Measurements from ENCODE around the gene IL1F10. TPM values are rescaled to one million over a fixed set of nuclear protein-coding genes. Genes with fewer than 3 reads are reported as not detected.

IL1F10 gene
- total RNA-seq, 4 donors from 2014 or later = 0.80 to 23.2 (median 18.3) TPM

- Histone ChIP-seq H3K27ac (peak overlapping the region; percentile 30), H3K27me3 (no peaks in the 10 kb centered on the region), H3K4me1 (peaks cover 53% of the 10 kb centered on the region), H3K9me3 (no peaks in the 10 kb centered on the region), H3K4me3 (no peak overlapping the region), H3K36me3 (no peaks in the 10 kb centered on the region)
- TF ChIP-seq CTCF (IDR thresholded peaks at IDR 0.05) = no peak
- TF ChIP-seq POLR2A (IDR thresholded peaks at IDR 0.05) = no peak
- TF ChIP-seq POLR2AphosphoS5 (IDR thresholded peaks at IDR 0.05) = no peak
- no peak for TF ChIP-seq EP300 (IDR thresholded peaks at IDR 0.05)
- WGBS = 48% methylated on average over 3 of the region's 3 CpGs
- DNase-seq (ENCODE audit: low spot score in 2 of 2) = no peak
Measured at GRCh38 chr2:113113807-113114206, 46.0 kb downstream of the IL1F10 start.

GRCh38 chr2:113114224-113114945, 46.6 kb downstream of the IL1F10 start:
- TF ChIP-seq POLR2AphosphoS5 (IDR thresholded peaks at IDR 0.05) (no peak), CTCF (IDR thresholded peaks at IDR 0.05) (no peak), EP300 (IDR thresholded peaks at IDR 0.05) (no peak), POLR2A (IDR thresholded peaks at IDR 0.05) (no peak)
- no peaks in the 10 kb centered on the region for H3K27me3 ChIP-seq
- H3K27ac ChIP-seq = peak overlapping the region; percentile 79
- no peak for DNase-seq (ENCODE audit: low spot score in 2 of 2)
- H3K4me1 ChIP-seq = peaks cover 58% of the 10 kb centered on the region
- no peak overlapping the region for H3K4me3 ChIP-seq
- no peaks in the 10 kb centered on the region for H3K36me3 ChIP-seq
- 65% methylated on average over 6 of the region's 6 CpGs for WGBS
- no peaks in the 10 kb centered on the region for H3K9me3 ChIP-seq

DNA sequence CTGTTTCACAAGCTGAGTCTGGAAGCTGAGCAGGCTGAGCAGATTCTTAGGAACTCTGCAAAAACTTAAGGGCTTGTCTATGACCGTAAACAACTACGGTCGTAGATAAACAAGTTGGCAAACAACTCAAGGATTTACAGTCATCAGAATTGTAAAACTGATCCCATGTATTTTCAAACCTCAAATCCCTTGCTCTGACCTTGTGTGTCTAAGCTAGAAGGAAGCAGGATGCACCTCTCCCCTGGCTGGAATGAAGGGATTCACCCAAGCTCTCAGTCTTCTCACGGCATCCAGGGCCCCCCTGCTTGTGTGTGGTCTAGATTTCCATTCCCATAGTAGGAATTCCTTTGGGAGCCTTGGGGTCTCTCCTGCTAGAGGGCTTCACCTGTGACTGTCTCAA, 47.2 kb downstream of the IL1F10 start:
- no peak for DNase-seq (ENCODE audit: low spot score in 2 of 2)
- H3K9me3 ChIP-seq = no peaks in the 10 kb centered on the region
- H3K27me3 ChIP-seq = no peaks in the 10 kb centered on the region
- TF ChIP-seq CTCF (IDR thresholded peaks at IDR 0.05) (no peak), POLR2A (IDR thresholded peaks at IDR 0.05) (no peak), EP300 (IDR thresholded peaks at IDR 0.05) (no peak), POLR2AphosphoS5 (IDR thresholded peaks at IDR 0.05) (no peak)
- H3K27ac ChIP-seq = peak overlapping the region; percentile 79
- H3K4me3 ChIP-seq = no peak overlapping the region
- no peaks in the 10 kb centered on the region for H3K36me3 ChIP-seq
- H3K4me1 ChIP-seq = peaks cover 61% of the 10 kb centered on the region
- 54% methylated on average over 4 of the region's 4 CpGs for WGBS

DNA sequence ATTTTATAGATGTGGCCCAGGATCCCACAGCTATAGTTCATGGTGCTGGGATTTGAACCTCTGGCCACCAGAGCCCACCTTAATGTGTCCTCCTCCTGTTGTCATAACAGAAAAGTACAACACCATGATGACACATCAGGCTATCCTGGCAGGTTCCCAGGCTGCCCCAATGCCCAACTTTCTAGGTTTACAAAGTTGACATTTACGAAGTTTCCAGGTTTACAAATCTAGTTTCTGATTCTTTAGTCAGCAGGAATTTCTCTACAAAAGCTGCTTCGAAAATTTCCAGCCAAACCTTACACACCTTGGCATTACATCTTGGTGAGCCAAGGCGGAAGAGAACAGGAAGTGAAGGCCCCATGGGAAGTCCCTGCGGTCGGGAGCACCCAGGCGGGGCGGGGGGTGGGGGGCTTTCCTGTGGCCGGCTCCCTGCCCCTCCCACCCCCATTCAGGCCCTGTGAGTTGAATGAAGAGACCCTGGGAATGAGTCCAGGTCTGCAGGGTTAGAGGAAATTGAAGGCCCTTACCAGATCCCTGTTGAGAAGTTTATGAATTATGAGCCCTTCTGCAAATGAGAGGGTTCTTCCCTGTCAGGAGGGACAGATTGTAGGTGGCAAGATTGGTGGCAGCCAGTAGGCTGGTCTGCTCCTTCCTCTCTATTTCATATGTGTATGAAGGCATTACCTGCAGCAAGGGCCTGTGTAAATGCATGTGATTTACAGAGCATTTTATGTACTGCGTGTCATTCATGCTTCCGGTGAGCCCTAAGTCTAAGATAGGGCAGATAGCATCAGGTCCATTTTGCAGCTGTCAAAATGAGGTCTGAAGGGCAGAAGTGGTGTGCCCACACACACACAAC, 48.6 kb downstream of the IL1F10 start:
- Histone ChIP-seq H3K36me3 (no peaks in the 10 kb centered on the region), H3K27me3 (no peaks in the 10 kb centered on the region), H3K9me3 (no peaks in the 10 kb centered on the region), H3K4me1 (peaks cover 58% of the 10 kb centered on the region), H3K27ac (peak overlapping the region; percentile 79), H3K4me3 (no peak overlapping the region)
- WGBS = 44% methylated on average over 10 of the region's 10 CpGs
- no peak for DNase-seq (ENCODE audit: low spot score in 2 of 2)
- TF ChIP-seq EP300 (IDR thresholded peaks at IDR 0.05) = no peak
- TF ChIP-seq POLR2A (IDR thresholded peaks at IDR 0.05) = no peak
- TF ChIP-seq CTCF (IDR thresholded peaks at IDR 0.05) = no peak
- no peak for TF ChIP-seq POLR2AphosphoS5 (IDR thresholded peaks at IDR 0.05)

Measured in suprapubic skin (tissue), 4 donors.